Measurements from ENCODE around the gene CCK.
"Not testable (repeated sequence)": the region's sequence is repeated elsewhere in the genome, so short reads cannot be mapped to it uniquely, and the experiment has no call there.

CCK gene, protein sequence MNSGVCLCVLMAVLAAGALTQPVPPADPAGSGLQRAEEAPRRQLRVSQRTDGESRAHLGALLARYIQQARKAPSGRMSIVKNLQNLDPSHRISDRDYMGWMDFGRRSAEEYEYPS

DNA sequence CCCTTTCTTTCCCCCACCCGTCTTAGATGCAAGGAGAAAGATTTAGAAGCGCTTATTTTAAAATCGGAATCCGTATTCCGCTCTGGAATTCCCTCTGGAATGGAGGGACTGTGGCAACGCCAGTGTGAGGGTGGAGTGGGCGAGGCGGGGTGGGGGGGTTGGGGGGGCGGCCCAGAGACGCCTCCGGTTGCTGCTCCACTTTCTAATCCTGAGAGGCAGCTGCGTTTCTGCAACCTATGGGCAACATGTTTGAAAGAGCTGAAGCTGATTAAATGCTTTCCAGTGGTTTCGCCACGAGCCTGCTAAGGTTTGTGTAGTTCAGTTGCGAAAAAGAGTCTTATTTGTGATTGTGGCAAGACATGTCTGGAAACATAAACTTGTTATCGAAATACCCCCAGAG is at the start of gene CCK:
CCK (minus strand) TSS at position 101 of the 400 bp plus-strand sequence. CDS start 2,555 bp downstream, outside the sequence.
- no peak for DNase-seq (ENCODE audit: low spot score)

DNA sequence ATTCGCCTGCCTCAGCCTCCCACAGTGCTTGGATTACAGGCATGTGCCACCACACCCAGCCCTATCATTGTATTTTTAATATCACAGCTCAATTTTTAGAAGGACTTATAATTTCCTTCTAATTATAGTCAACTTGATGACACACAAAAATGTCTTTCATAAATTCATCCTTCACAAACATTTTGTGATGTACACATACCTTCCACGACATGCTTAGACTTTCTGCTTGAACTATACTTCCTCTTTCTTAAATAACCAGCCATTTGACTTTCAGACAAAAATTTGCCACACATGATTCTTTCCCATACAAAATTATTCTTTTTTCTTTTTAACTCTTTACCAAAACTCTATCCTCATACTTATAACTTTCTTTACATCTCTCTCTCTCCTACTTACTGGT is 48.4 kb upstream of the CCK start:
- no peak for DNase-seq (ENCODE audit: low spot score)

DNA sequence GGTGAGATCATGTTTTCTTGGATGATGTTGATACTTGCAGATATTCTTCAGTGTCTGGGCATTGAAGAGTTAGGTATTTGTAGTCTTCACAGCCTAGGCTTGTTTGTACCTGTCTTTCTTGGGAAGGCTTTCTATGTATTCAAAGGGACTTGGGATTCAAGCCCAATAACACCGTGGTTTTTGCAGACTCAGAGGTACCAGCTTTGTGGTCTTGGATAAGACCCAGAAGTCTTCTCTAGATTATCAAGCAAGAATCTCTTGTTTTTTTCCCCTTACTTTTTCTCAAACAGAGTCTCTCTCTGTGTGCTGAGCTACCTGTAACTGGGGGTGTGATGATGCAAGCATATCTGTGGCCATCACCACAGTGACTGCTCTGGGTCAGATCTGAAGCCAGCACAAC is 42.7 kb upstream of the CCK start:
- DNase-seq (ENCODE audit: low spot score) = no peak

DNA sequence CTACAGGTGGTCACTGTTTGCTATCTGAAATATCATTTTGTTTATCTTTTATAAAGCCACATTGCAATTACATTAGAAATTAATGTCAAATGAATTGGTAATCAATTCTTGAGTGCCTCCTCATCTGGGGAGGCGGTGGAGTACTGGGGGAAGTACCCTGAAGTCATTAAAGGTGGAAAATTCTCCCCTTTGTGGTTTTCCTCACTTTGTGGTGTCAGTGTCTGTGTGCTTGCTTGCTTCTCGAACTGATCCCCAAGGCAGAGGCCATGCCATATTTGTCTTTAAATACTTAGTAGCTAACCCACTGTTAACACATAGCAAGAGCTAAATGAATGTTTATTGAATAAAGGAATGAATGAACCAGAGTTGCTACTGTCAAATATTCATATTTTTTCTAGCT is 40.5 kb upstream of the CCK start:
- no peak for DNase-seq (ENCODE audit: low spot score)

DNA sequence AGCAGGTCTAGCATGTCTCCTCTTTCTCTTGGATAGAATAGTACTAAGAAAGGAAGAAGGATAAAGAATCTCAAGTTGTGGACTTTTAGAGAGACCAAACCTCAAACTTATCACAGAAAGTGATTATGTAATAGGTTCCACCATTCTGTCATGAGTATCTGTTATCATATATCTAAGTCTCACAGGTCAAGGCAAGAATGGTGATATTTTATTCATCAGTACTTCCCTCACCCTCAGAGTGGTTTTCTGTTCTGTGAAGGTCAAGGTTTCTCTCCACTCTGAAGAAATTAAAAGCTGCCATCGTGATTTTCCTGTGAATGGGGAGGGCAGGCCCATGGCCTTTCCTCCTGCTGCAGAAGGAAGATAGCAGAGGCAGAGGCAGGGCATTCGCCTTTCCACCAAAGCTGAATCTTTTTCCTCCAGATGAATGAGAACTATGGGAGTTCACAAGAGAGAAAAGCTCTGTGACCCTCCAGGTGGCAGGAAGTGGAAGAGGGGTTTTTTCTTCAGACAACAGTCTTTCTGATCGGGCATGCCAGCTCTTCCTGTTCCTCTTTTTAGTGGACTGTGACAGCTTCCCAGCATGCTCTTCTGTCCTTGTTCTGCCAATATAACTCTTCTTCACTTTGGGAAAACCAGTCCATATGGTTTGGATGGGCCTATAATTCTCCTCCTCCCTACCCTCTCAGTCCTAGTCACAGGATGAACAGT is 37.1 kb upstream of the CCK start:
- DNase-seq (ENCODE audit: low spot score) = no peak

DNA sequence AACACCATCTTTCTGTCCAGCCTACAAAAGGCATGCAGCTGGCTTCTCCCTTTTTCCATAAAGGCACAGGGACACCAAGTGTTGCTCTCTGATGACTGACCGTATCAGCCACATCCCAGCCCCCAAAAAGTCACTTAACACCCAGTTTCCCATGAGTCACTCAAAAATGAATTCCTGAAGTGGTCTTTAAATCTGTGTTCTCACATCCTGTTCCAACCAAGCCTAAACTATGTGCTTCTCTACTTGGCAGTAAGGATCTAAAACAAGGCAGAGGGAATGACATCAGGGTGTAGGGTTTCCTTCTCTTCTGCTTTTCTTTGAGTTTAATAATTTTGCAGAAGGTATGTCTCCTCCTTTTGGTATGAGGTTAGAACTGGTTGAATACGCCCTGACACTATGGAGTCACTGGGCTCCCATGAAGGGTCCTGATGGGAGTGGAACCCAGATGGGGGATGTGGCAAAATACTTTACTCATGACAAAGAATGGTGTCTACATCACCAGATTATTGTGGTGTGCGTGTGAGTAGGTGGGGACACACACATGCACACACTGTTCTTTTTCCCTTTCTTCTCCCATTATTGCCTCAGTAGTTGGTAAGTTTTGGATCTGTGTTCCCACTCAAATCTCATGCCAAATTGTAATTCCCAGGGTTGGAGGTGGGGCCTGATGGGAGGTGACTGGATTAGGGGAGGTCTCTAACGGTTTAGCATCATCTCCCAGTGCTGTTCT is 35.6 kb upstream of the CCK start:
- no peak for DNase-seq (ENCODE audit: low spot score)

DNA sequence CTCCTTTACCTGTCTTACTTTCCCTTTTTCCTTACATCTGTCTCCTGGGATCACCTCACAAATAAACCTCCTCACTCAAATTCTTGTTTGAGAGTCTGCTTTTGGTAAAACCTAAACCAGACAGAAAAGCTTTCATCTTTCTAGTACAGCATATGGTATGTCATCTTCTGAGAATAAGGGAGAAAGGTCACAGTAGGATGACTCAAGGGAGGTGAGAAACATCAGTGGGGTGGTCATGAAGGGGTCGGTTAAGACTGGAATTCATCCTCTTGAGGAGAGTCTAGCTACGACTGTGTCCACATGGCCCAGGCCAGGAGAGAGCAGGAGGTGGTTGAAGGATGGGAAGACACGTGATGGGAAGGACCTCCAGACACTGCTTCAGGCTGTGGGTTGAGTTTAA is 34.8 kb upstream of the CCK start:
- DNase-seq (ENCODE audit: low spot score) = no peak

DNA sequence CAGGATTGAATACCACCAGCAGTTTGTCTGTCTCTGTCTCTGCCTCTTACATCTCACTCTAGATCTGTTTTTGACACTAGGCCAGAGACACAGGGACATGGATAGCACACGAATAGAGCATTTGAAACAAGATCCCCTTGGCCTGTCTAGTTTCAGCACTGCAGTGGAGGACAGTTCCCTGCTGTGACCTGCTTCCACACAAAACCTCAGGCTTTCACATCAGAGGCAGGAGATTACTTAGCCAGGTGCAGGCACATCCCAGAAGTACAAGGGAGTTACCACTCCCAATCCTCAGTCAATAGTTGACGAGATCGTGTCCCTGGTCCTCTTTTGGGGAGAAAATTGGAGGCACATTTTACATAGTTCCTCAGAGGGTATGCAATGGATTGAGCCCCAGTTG is 34.0 kb upstream of the CCK start:
- DNase-seq (ENCODE audit: low spot score) = no peak

DNA sequence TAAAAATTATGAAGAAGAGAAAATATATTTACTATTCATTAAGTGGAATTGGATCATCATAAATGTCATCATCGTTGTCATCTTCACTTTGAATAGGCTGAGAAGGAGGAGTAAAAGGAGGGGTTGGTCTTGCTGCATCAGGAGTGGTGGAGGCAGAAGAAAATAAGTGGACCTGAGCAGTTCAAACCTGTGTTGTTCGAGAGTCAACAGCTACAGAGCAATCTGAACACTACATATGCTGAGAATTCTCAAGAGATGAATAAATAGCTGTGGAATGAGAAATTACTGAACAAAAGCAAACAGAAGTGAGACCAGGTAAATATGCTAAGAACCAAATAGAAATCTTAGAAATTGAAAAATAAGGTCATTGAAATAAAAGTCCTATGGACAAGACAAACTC is 32.3 kb upstream of the CCK start:
- DNase-seq (ENCODE audit: low spot score) = no peak

DNA sequence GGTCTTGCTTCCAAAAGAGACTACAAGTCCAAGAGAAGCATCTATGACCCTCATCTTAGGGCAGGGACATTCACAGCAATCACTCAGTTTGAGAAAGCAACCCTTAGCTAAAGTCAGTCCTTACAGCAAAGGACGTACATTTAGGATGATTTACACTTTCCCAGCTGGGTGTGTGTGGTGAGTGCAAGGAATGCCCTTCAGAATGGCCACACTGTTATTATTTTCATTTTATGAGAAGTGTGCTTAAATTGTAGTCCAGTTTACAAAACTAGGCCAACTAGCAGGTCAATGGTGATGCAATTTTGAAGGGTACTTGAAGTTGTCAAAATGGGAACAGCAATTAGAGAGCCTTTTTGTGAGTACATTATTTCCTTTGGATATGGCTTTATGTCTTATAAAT is 26.0 kb upstream of the CCK start:
- no peak for DNase-seq (ENCODE audit: low spot score)

DNA sequence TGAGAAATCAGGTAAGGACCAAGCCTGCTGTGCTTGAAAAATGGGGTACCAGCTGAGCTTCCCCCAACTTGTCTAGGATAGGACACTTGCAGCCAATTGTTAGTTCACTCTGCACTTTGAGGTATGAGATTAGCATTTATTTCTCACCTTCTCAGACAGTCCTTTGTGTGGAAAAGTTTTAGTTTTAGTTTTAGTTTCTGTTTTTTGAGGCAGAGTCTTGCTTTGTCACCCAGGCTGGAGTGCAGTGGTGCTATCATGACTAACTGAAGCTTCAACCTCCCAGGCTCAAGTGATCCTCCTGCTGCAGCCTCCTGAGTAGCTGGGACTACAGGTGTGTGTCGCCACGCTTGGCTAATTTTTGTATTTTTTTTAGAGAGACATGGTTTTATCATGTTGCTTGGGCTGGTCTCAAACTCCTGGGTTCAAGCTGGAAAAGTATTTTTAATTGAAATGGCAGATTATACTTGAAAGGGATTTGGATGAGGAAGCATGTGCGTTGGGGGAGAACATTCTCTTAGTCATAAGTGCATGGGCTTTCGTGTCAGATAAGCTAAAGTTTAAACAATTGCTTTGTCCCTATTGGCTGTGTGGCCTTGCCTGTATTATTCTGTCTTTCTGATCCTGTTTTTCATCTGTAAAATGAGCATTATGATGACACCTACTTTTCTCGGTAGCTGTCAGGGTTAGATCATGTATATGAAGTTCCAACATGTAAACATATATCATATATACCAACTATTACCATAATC is 25.2 kb upstream of the CCK start:
- no peak for DNase-seq (ENCODE audit: low spot score)

DNA sequence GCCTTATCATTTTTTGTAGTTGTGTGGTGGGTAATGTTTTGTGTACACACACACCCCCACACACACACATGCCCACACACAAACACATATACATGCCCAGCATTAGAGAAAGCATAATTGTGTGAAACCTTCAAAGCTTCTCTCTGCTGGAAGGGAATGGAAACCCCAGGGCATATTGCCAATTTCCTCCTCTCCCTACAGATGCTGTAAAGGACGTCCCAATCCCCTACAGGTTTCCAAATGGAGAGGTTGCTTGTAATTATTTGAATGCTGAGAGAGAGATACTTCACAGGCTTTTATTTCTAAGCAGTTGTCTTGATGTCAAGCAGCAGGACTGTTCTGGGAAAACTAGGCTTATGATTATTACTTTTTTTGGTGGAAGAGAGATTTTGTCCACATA is 23.0 kb upstream of the CCK start:
- no peak for DNase-seq (ENCODE audit: low spot score)

DNA sequence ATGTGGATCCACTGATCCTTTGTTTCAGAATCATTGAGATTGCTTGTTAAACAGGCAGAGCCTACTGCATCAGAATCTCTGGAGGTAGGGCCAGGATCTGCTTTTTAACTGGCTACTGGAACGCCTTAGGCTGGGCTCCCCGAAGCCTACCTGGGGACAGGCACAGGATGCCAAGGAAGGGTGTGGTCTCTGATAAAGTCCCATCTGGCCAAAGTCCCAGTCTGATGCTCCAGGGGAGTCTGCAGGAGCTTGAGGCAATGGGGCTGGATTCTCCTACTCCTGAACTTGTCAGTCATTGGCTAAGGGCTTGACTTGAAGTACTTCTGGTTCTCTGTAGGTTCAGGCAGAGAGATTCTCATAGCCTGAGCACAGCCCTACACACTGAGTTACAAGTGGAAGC is 22.4 kb upstream of the CCK start:
- no peak for DNase-seq (ENCODE audit: low spot score)

DNA sequence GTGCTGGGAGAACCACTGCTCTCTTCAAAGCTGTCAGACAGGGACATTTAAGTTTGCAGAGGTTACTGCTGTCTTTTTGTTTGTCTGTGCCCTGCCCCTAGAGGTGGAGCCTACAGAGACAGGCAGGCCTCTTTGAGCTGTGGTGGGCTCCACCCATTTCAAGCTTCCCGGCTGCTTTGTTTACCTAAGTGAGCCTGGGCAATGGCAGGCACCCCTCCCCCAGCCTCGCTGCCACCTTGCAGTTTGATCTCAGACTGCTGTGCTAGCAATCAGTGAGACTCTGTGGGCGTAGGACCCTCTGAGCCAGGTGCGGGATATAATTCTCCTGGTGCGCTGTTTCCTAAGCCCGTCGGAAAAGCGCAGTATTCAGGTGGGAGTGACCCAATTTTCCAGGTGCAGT is 21.4 kb upstream of the CCK start:
- not testable (repeated sequence) for DNase-seq (ENCODE audit: low spot score)

DNA sequence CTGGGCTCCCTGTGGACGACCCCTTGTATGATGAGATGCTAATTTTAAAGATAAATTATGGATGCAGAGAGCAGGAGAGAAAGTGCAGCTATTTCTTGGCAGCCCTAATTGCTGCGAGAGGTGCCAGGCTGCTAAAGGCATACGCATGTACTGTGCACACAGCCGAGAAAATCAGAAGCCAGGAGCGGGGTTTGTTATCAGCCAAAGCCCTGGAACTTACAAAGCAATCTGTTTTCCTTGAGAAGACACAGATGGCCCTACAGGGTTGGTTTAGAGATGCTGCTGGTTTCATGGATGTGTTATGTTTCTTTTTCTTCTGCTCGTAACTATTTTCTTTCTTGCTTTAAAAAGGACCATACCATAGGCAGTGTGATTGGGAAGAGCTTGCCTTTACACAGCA is 11.7 kb upstream of the CCK start:
- no peak for DNase-seq (ENCODE audit: low spot score)

DNA sequence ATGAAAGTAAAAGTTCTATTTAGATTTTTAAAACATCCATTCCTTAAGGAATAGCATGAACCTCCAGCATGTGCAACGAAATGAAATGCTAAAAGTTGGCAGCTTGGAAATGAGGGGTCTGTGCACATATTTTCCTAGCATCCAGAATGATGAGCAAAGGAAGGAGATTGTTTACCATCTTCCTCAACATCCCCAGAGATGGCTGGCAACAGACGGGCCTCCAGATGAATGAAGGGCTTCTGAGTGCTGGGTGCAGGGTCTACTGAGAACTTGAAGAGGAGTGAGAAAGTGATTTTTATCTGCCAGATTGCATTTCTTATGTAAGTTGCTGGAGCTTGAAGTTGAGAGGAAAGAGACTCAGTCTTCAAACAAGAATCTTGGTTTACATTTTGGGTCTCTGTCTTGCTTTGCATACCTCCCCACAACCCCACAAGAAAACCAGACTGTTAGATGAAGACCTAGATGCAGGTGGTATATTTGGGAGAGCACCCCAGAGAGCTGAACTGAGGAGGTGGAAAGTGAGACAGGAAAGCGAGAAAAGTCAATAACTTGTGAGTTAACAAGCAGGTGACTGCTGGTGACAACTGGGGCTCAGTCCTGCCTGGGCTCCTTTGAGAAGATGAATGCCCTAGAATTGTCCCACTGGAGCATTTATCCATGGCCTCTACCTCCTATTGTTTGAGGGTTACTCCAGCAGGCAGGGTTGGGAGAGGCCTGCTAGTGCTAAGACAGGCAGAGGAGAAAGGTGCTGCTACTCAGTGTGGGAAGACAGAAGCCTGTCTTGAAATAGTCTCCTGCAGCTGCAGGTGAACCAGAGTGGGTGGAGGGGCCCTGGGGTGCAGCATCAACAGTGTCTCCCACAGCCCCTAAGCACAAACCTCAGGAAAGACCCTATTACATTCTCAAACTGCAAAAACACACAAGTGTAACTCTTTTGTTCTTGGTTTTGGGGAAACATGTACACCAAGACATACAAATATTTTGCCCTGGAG is 10.5 kb upstream of the CCK start:
- DNase-seq (ENCODE audit: low spot score) = no peak

DNA sequence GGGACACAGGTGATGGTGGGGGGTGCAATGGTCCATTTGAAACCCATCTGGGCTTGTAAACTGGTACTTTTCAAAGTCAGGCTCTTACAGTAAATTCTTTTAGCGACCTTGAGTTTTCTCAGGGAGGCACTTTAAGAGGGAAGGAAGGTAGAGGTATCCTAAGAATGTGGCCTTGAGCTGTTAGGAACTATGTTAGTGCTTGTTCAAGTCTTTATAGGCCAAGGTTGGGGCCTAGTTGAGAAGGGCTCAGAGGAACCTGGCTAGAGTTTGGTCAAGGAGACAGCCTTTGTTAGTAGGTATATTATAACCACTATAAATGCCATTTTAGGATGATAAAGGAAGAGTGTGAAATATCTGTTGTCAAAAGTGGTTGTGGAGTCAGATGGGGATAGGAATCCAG is 9.2 kb upstream of the CCK start:
- no peak for DNase-seq (ENCODE audit: low spot score)

DNA sequence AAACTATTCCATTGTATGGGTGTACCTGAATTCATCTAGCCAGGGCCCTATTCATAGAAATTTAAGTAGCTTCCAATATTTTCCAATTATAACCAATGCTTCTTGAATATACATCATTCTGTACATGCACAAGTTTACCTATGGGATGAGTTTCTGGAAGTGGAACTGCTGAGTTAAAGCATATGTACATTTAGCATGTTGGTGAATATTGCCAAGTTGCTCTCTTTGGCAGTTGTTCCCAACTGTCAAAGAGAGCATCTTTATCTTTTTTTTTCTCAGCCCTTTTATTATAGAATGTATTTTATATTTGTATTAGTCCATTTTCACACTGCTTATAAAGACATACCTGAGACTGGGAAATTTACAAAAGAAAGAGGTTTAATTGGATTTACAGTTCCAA is 8.3 kb upstream of the CCK start:
- DNase-seq (ENCODE audit: low spot score) = no peak

DNA sequence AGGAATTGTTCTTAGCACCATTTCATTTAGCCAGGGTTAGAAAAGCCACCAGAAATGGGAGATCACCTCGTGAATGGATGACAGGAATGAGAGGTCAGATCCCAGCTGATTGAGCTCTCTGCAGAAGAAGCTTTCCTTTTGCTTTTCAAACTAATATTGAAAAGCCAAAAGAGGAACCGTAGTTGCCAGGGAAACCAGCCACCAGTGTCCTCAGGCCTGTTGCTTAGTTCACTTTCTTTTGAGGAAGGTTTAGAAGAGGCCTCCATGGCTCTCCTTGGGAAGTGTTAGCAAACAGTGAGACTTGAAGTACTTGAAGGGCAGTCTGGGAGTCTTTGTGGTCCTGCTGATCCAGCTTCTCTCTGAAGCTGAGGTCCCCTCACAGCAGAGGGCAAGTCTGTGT is 7.4 kb upstream of the CCK start:
- DNase-seq (ENCODE audit: low spot score) = no peak

DNA sequence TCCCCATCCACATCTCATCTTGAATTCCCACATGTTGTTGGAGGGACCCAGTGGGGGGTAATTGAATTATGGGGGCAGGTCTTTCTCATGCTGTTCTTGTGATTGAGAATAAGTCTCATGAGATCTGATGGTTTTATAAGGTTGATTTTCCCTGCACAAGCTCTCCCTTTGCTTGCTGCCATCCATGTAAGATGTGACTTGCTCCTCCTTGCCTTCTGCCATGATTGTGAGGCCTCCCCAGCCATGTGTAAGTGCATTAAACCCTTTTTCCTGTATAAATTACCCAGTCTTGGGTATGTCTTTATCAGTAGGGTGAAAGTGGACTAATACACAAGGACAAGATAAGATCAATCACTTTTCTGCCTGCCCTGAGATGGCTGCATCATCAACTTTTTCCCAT is 5.8 kb upstream of the CCK start:
- no peak for DNase-seq (ENCODE audit: low spot score)

DNA sequence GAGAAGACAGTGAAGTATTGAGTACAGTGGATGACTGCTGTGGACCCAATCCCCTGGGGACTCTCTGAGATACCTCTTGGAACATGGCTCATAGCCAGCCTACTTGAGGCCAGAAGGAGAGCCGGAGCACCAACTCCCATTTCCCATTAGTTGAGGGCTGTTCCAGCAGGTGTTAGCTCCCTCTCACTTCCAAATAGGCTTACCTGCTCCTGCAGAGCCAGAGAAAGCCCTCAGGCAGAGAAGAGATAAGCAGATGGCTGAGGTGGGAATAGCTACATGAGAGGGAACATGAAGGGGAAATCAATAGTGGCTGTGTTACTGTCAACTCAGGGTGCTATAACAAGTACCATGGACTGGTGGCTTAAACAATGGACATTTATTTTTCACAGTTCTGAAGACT is 4.6 kb upstream of the CCK start:
- no peak for DNase-seq (ENCODE audit: low spot score)

DNA sequence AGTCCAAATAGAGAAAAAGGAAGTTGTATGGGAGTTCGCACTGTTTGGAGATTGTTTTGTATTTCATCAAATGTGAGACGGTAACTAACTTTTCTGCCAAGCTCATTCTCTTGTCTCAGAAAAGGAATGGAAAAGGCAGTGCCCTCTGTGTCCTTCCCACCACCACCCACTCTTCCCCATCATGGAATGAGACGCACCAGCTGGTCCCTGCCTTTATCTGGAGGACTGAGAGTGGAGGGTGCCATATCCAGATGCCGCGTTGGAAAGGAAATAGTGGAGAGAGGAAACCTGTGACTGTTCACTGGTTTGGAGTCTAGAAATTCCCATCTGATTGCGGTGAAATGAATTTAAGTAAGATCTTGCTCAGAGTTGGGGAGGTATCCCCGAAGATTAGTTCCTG is 3.7 kb upstream of the CCK start:
- no peak for DNase-seq (ENCODE audit: low spot score)

Measured in left forelimb (tissue), 1 donor.